Testis (tissue), 2 donors: Measurements from ENCODE around the gene FOXB1.

Experiments used
- CTCF ChIP-seq, 3 experiments: fragments of 450-650 bp in 2 of 3; fragments of 200-600 bp in 1 of 3; sonication (generic) in 1 of 3; IDR thresholded peaks; one replicate each; pipeline ENCODE4 v1.5.1; 2016 to 2019; ENCODE audit warnings: antibody characterized with exemption in 3 of 3, mild to moderate bottlenecking in 2 of 3, moderate library complexity in 1 of 3
- POLR2A ChIP-seq: fragments of 450-650 bp; IDR thresholded peaks from one replicate; pipeline ENCODE4 v1.6.1; 2017; ENCODE audit warnings: antibody characterized with exemption, mild to moderate bottlenecking, moderate library complexity

DNA sequence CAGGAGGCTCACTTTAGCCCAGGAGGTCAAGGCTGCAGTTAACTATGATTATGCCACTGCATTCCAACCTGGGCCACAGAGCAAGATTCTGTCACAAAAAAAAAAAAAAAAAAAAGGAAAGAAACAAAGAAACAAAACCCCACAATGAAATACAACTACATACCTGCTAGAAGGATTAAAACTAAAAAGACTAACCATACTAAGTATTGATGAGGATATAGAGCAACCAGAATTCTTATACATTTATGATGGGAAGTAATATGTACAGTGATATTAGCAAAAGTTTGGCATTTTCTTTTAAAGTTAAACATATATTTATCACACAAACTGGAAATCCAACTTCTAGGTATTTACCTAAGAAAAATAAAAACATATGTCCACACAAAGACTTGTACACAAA, 40.2 kb upstream of the FOXB1 start:
- TF ChIP-seq CTCF (IDR thresholded peaks at IDR 0.05) (no peak), POLR2A (no peak)
